GM23248 (cell line): Measurements from ENCODE around the gene ZNF74. TPM values are rescaled to one million over a fixed set of nuclear protein-coding genes. Genes with fewer than 3 reads are reported as not detected.

Experiments
- DNase-seq: peaks from one replicate; pipeline ENCODE4 v3.0.0-alpha.2; 2015
- H2AFZ ChIP-seq: fragments of 200-600 bp; sonication (generic); 2 replicates; pipeline ENCODE4 v1.6.1; 2016; ENCODE audit warnings: antibody characterized with exemption
- H3F3A ChIP-seq: fragments of 200-600 bp; sonication (generic); 2 replicates; pipeline ENCODE4 v1.6.1; 2016; ENCODE audit warnings: mild to moderate bottlenecking, antibody characterized with exemption, mixed run types; ENCODE audit not compliant: insufficient read depth
- H3K27ac ChIP-seq: fragments of 200-600 bp; sonication (generic); 2 replicates; pipeline ENCODE4 v1.5.1; 2016; ENCODE audit warnings: mild to moderate bottlenecking
- H3K27me3 ChIP-seq: fragments of 200-600 bp; sonication (generic); replicated peaks from 2 replicates; pipeline ENCODE4 v1.6.1; 2016; ENCODE audit warnings: mild to moderate bottlenecking; ENCODE audit not compliant: insufficient read depth
- H3K36me3 ChIP-seq: fragments of 200-600 bp; sonication (generic); 2 replicates; pipeline ENCODE4 v1.6.1; 2016; ENCODE audit warnings: low read depth, mild to moderate bottlenecking
- H3K4me1 ChIP-seq: fragments of 200-600 bp; sonication (generic); 2 replicates; pipeline ENCODE4 v1.6.1; 2016; ENCODE audit warnings: mild to moderate bottlenecking; ENCODE audit not compliant: insufficient read depth
- H3K4me2 ChIP-seq: fragments of 200-600 bp; sonication (generic); one replicate; pipeline ENCODE4 v1.6.1; 2016; ENCODE audit warnings: mild to moderate bottlenecking; ENCODE audit not compliant: unreplicated experiment
- H3K4me3 ChIP-seq: fragments of 200-600 bp; sonication (generic); 2 replicates; pipeline ENCODE4 v1.5.1; 2016; ENCODE audit warnings: mild to moderate bottlenecking
- H3K79me2 ChIP-seq: fragments of 200-600 bp; sonication (generic); 2 replicates; pipeline ENCODE4 v1.6.1; 2016; ENCODE audit warnings: mild to moderate bottlenecking; ENCODE audit not compliant: insufficient read depth
- H3K9ac ChIP-seq: fragments of 200-600 bp; sonication (generic); 2 replicates; pipeline ENCODE4 v1.6.1; 2016; ENCODE audit warnings: mild to moderate bottlenecking
- H3K9me2 ChIP-seq: fragments of 200-600 bp; sonication (generic); 2 replicates; pipeline ENCODE4 v1.6.1; 2016; ENCODE audit warnings: mixed run types, mild to moderate bottlenecking, moderate library complexity; ENCODE audit not compliant: insufficient read depth
- H3K9me3 ChIP-seq: fragments of 200-600 bp; sonication (generic); one replicate; pipeline ENCODE4 v1.6.1; 2017; ENCODE audit warnings: low read depth
- H4K20me1 ChIP-seq: fragments of 200-600 bp; sonication (generic); 2 replicates; pipeline ENCODE4 v1.6.0; 2016; ENCODE audit not compliant: insufficient read depth
- EZH2 ChIP-seq: fragments of 200-600 bp; sonication (generic); IDR thresholded peaks from 2 replicates; pipeline ENCODE4 v1.6.1; 2018; ENCODE audit warnings: antibody characterized with exemption, mild to moderate bottlenecking; ENCODE audit not compliant: insufficient read depth, poor library complexity, severe bottlenecking
- EZH2phosphoT487 ChIP-seq: fragments of 200-600 bp; sonication (generic); IDR thresholded peaks from 2 replicates; pipeline ENCODE4 v1.6.1; 2018; ENCODE audit warnings: antibody characterized with exemption, moderate library complexity, mild to moderate bottlenecking, low read depth; ENCODE audit not compliant: insufficient read depth
- WGBS, 2 experiments: methylation state at CpG; one replicate each; pipeline ENCODE4 v1.1.6; 2015 to 2017; ENCODE audit warnings: low lambda C conversion rate in 2 of 2, low coverage in 1 of 2; ENCODE audit errors: missing lambda C conversion rate in 2 of 2; 5-methylcytosine and 5-hydroxymethylcytosine counted together
- in situ Hi-C: fragments of 300-500 bp; cut with MboI; formaldehyde crosslinking; loops from 2 replicates; pipeline ENCODE4 v1.15.0; 2020
- polyA plus RNA-seq: library from polyadenylated mRNA; unstranded; fragments of >200 nt; fragmentation: Nextera tagmentation; extraction: Ambion mirVana; gene quantifications from 2 replicates; pipeline ENCODE4 v1.2.1, GENCODE V29; 2016
- total RNA-seq: library from RNA; depleted of rRNA; stranded (reverse); fragments of >200 nt; shearing (Covaris generic); gene quantifications from 2 replicates; pipeline ENCODE4 v1.2.3, GENCODE V29; 2014

The ZNF74 gene
- total and polyA plus RNA-seq, 2 experiments from 2014 or later = 3.7 to 11.5 TPM

DNA sequence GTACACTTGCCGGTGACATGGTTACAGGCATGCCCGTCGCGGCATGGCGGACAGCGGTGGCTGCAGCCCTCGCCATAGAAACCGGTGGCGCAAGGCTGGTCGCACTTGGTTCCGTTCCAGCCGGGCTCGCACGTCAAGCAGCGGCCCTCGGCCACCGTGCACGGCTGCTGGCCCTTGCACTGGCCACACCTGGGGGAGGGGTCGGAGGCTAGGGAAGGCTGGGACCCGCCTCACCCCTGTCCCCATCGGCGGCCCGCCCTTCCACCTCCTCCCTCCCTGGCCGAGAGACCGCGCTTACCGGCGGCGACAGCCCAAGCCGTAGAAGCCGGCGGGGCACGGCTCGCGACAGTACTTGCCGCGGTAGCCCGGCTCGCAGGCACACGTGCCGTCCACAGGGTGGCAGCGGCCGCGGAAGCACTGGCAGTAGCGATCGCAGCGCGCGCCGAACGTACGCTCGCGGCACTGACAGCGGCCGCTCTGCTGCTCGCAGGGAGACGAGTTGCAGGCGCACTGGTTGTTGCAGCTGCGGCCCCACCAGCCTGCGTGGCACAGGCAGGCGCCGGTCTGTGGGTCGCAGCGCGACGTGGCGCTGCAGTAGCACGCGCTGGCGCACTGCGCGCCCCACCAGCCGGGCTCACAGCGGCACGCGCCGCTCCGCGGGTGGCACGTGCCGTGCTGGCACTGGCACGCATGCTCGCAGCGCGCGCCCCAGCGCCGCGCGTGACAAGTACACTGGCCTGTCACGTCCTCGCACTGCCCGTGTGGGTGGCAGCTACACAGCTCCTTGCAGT lies 37.0 kb downstream of the ZNF74 start:
- H3K79me2 ChIP-seq = peaks cover 65% of the 10 kb centered on the region
- no peak for TF ChIP-seq EZH2
- no peak overlapping the region; the same call in 1 of the 2 replicates for H3K9ac ChIP-seq
- no peaks in the 10 kb centered on the region for H3F3A ChIP-seq
- peaks cover 8% of the 10 kb centered on the region; the same call in 1 of the 2 replicates for H3K36me3 ChIP-seq
- no peak overlapping the region for H3K27ac ChIP-seq
- no peaks in the 10 kb centered on the region for H3K9me3 ChIP-seq
- no peaks in the 10 kb centered on the region for H3K9me2 ChIP-seq
- DNase-seq = peak; percentile 75
- in situ Hi-C loops = no loop called here
- no peak overlapping the region; the same call in 1 of the 2 replicates for H3K4me3 ChIP-seq
- 29 to 41% methylated on average over 71 to 84 of the region's 94 CpGs for WGBS, 2 experiments
- H2AFZ ChIP-seq = no peak overlapping the region
- H3K4me2 ChIP-seq = peak overlapping the region; percentile 24
- H3K27me3 ChIP-seq = no peaks in the 10 kb centered on the region
- peaks cover 5% of the 10 kb centered on the region; the same call in 1 of the 2 replicates for H4K20me1 ChIP-seq
- peaks cover 10% of the 10 kb centered on the region for H3K4me1 ChIP-seq

DNA sequence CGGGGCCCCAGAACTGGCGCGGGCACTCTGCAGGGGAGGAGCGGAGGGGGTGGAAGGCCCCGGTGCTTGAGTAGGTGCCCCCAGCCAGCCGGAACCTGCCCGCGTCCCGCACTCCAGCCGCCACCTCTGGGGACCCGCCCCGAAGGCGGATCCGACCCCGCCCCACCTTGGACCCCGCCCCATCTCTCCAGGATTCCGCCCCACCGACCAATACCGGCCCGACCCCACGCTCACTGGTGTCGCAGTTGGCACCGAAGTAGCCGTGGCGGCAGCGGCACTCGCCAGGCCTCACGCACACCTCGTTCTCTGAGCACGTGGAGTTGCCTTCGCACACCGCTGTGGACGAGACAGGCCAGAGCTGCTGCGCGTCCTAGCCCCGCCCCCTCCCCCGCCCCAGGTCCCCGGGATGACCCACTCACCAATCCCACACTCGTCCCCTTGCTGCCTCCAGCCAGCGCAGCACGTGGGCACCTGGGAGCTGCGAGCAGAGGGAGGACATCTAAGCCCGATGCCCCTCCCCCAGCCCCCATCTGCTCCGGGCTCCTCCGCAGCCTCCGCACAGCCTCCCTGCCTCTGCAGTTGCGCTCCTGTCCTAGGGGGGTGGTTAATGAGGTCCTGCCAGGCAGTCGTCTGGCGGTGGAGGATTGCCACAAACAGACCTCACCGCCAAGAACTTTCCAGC lies 37.7 kb downstream of the ZNF74 start:
- H3K36me3 ChIP-seq = peaks cover 8% of the 10 kb centered on the region; the same call in 1 of the 2 replicates
- DNase-seq = no peak
- peaks cover 5% of the 10 kb centered on the region; the same call in 1 of the 2 replicates for H4K20me1 ChIP-seq
- peaks cover 11% of the 10 kb centered on the region for H3K4me1 ChIP-seq
- no peaks in the 10 kb centered on the region for H3K9me2 ChIP-seq
- H3F3A ChIP-seq = no peaks in the 10 kb centered on the region
- H3K4me2 ChIP-seq = peak overlapping the region; percentile 24
- peaks cover 70% of the 10 kb centered on the region for H3K79me2 ChIP-seq
- WGBS, 2 experiments = 61 to 88% methylated on average over 13 to 47 of the region's 50 CpGs
- no peaks in the 10 kb centered on the region for H3K27me3 ChIP-seq
- H3K27ac ChIP-seq = no peak overlapping the region
- H3K9me3 ChIP-seq = no peaks in the 10 kb centered on the region
- in situ Hi-C loops = no loop called here
- H3K9ac ChIP-seq = no peak overlapping the region; the same call in 1 of the 2 replicates
- no peak for TF ChIP-seq EZH2
- TF ChIP-seq EZH2phosphoT487 = no peak
- no peak overlapping the region for H2AFZ ChIP-seq
- H3K4me3 ChIP-seq = no peak overlapping the region; the same call in 1 of the 2 replicates

DNA sequence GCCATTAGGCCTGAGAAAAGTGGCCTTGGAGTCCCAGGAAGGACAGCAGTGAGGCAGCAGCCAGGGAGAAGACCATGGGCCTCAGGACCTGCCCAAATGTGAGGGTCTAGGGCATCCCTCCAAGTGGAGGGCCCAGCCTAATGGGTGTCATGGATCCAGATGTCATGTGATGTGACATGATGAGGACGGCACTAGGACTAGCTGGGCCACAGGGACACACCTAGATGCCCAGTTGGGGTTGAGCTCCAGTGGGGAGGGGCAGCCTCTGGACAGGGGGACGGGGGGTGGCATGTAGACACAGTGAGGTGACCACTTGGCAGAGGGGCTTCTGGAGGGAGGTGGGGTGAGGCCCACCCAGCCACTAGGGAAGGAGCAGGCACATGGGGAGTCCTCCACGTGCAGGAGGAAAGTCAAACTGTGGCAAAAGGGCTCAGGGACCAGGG lies 38.3 kb downstream of the ZNF74 start:
- Histone ChIP-seq H3K4me1 (peaks cover 11% of the 10 kb centered on the region), H3K27ac (no peak overlapping the region), H4K20me1 (peaks cover 5% of the 10 kb centered on the region; the same call in 1 of the 2 replicates), H3K27me3 (no peaks in the 10 kb centered on the region), H3K36me3 (peaks cover 8% of the 10 kb centered on the region; the same call in 1 of the 2 replicates), H3K9me3 (no peaks in the 10 kb centered on the region), H3K9ac (no peak overlapping the region), H3F3A (no peaks in the 10 kb centered on the region), H3K79me2 (peaks cover 76% of the 10 kb centered on the region), H3K4me3 (no peak overlapping the region), H3K4me2 (no peak overlapping the region), H2AFZ (no peak overlapping the region), H3K9me2 (no peaks in the 10 kb centered on the region)
- TF ChIP-seq EZH2phosphoT487 (no peak), EZH2 (no peak)
- in situ Hi-C loops = no loop called here
- 95 to 100% methylated on average over 2 to 3 of the region's 3 CpGs for WGBS, 2 experiments
- no peak for DNase-seq

DNA sequence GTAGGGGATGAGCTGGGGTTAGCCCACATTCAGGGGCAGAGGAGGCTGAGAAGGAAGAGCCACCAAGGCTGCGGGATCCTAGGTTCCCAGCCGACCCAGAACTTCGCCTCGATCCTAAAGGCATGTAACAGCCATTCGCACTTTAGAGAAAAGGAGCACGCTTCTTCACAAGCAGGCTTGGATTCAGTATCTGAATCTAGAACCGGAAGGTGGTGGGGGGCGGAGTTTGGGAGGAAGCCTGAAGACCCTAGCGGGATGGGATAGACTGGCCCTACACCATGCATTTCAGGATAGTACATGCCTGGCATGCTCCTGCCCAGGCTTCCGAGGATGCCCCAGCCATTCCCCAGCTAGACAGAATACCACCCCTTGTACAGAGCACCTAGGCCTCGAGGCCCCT lies 39.2 kb downstream of the ZNF74 start:
- no peaks in the 10 kb centered on the region for H3K27me3 ChIP-seq
- DNase-seq = no peak
- H3K9ac ChIP-seq = no peak overlapping the region
- H3K27ac ChIP-seq = no peak overlapping the region
- peaks cover 76% of the 10 kb centered on the region for H3K79me2 ChIP-seq
- no peaks in the 10 kb centered on the region for H3F3A ChIP-seq
- H2AFZ ChIP-seq = no peak overlapping the region
- H3K36me3 ChIP-seq = peaks cover 7% of the 10 kb centered on the region; the same call in 1 of the 2 replicates
- no peak overlapping the region for H3K4me3 ChIP-seq
- H4K20me1 ChIP-seq = peaks cover 5% of the 10 kb centered on the region; the same call in 1 of the 2 replicates
- no peaks in the 10 kb centered on the region for H3K9me2 ChIP-seq
- H3K9me3 ChIP-seq = no peaks in the 10 kb centered on the region
- peaks cover 11% of the 10 kb centered on the region for H3K4me1 ChIP-seq
- 96 to 98% methylated on average over 11 of the region's 11 CpGs for WGBS, 2 experiments
- TF ChIP-seq EZH2phosphoT487 = no peak
- TF ChIP-seq EZH2 = no peak
- H3K4me2 ChIP-seq = no peak overlapping the region
- in situ Hi-C loops = no loop called here
